Prostate gland (tissue), 2 donors: Measurements from ENCODE around the gene WDR31. TPM values are rescaled to one million over a fixed set of nuclear protein-coding genes. Genes with fewer than 3 reads are reported as not detected.

Source experiments
- DNase-seq: peaks from one replicate; pipeline ENCODE4 v3.0.0-alpha.2; 2019; ENCODE audit warnings: low spot score
- H3K27ac ChIP-seq, 2 donors: fragments of 200-600 bp; sonication (generic); 2 replicates each; pipeline ENCODE4 v1.5.1; 2017 to 2019
- H3K27me3 ChIP-seq: fragments of 200-600 bp; sonication (generic); replicated peaks from 2 replicates; pipeline ENCODE4 v1.5.1; 2019; ENCODE audit not compliant: insufficient read depth
- H3K36me3 ChIP-seq, 2 donors: fragments of 200-600 bp; sonication (generic); 1 replicate in 1 of 2; 2 replicates in 1 of 2; pipeline versions ENCODE4 v1.5.1 to v1.8.1; 2017 to 2019
- H3K4me1 ChIP-seq: fragments of 200-600 bp; sonication (generic); replicated peaks from 2 replicates; pipeline ENCODE4 v1.5.1; 2019
- H3K4me3 ChIP-seq, 2 donors: fragments of 200-600 bp; sonication (generic); 2 replicates each; pipeline ENCODE4 v1.5.1; 2017 to 2019
- H3K9me3 ChIP-seq: fragments of 200-600 bp; sonication (generic); 2 replicates; pipeline ENCODE4 v1.5.1; 2017
- CTCF ChIP-seq, 4 experiments: fragments of 200-600 bp in 2 of 4; fragments of 450-650 bp in 2 of 4; sonication (generic) in 2 of 4; IDR thresholded peaks; 1 replicate in 3 of 4; 2 replicates in 1 of 4; pipeline ENCODE4 v1.5.1; 2016 to 2019; ENCODE audit warnings: antibody characterized with exemption in 4 of 4, mild to moderate bottlenecking in 2 of 4, moderate library complexity in 2 of 4
- POLR2A ChIP-seq: fragments of 450-650 bp; IDR thresholded peaks from one replicate; pipeline ENCODE4 v1.6.1; 2016; ENCODE audit warnings: antibody characterized with exemption, mild to moderate bottlenecking
- POLR2AphosphoS5 ChIP-seq: sonication (generic); formaldehyde crosslinking; IDR thresholded peaks from one replicate; pipeline ENCODE4 v1.6.1; 2017; ENCODE audit warnings: antibody characterized with exemption
- WGBS: methylation state at CpG from one replicate; pipeline ENCODE4 v1.1.5; 2018; 5-methylcytosine and 5-hydroxymethylcytosine counted together
- intact Hi-C: fragments of 100-400 bp; cut with DNase I; formaldehyde crosslinking; loops from one replicate; pipeline ENCODE4 v1.14.2; 2022
- total RNA-seq, 2 donors: library from RNA; depleted of rRNA; stranded (reverse); fragments of >200 nt; gene quantifications; one replicate each; pipeline ENCODE4 v1.1.0, GENCODE V29; 2016

WDR31 gene
- total RNA-seq, 2 donors from 2014 or later, result 5.1 to 6.4 TPM

DNA sequence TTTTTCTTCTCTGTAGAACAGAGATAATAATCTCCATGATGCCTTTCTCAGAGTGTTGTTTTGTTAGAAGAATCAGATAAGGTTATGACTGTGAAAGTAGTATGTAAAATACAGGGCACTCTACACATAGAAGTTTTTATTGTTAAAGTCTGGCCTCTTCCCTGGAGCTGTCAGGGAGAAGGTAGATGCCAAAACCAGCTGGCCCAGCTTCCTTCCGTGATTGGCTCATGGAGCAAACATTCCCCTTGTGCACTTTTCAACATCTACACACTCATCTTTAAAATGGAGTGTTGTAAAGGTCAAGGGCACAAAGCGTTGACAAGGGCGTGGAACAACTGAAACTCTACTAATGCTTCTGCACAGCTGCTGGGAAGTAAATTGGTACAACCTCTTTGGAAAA lies 29.5 kb downstream of the WDR31 start:
- Histone ChIP-seq H3K36me3 (no peaks in the 10 kb centered on the region), H3K27ac (no peak overlapping the region), H3K9me3 (no peaks in the 10 kb centered on the region), H3K27me3 (no peaks in the 10 kb centered on the region), H3K4me1 (no peaks in the 10 kb centered on the region), H3K4me3 (no peak overlapping the region)
- no peak for TF ChIP-seq CTCF (IDR thresholded peaks at IDR 0.05)
- no peak for TF ChIP-seq POLR2A
- TF ChIP-seq POLR2AphosphoS5, result no peak
- intact Hi-C loops, result loop anchor here (10.0 kb wide), 1 partner anchor 94 kb away; the partner anchor contains the start of gene ALAD
- DNase-seq, result peak; percentile 8
- WGBS, result 49% methylated on average over 3 of the region's 3 CpGs

DNA sequence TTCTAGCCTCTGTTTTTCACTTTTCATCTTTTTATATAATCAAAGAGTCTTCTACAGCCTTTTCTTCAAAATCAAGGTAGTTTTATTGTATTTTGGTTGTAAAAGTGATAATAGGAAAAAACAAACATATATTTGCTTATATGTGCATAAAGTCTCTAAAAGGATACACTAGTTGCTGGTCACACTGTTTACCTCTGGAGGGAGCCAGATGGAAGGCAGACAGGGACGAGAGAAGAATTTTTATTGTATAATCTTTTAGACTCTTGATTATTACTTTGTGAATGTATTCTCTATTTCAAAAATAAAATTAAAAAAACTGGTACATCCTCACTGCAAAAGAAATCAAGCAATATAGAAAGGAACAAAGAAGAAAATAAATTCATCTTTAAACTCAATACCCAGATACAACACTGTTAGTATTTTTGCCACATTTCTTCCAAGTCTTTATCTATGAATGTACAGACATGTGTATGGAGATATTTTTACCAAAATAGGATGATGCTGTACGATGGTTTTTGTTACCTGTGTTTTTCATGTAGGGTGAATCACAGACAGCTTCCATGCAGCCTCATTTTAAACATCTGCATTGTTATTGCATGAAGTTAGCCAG lies 30.8 kb downstream of the WDR31 start:
- Histone ChIP-seq H3K9me3 (no peaks in the 10 kb centered on the region), H3K27ac (no peak overlapping the region), H3K4me1 (no peaks in the 10 kb centered on the region), H3K4me3 (no peak overlapping the region), H3K27me3 (no peaks in the 10 kb centered on the region), H3K36me3 (no peaks in the 10 kb centered on the region)
- intact Hi-C loops, result no loop called here
- 14% methylated on average over 2 of the region's 2 CpGs for WGBS
- DNase-seq, result peak; percentile 23
- peak in 3 of 4 experiments; percentile 35 to 67 (median 62) for TF ChIP-seq CTCF (IDR thresholded peaks at IDR 0.05)
- TF ChIP-seq POLR2A, result no peak
- TF ChIP-seq POLR2AphosphoS5, result peak; percentile 17

GRCh38 chr9:113307396-113307975 lies 32.6 kb downstream of the WDR31 start:
- H3K4me1 ChIP-seq, result no peaks in the 10 kb centered on the region
- H3K36me3 ChIP-seq, result no peaks in the 10 kb centered on the region
- no peak for DNase-seq
- intact Hi-C loops, result no loop called here
- H3K27me3 ChIP-seq, result no peaks in the 10 kb centered on the region
- WGBS, result 66% methylated on average over 8 of the region's 8 CpGs
- no peaks in the 10 kb centered on the region for H3K9me3 ChIP-seq
- TF ChIP-seq POLR2A (no peak), CTCF (IDR thresholded peaks at IDR 0.05) (no peak), POLR2AphosphoS5 (no peak)
- no peak overlapping the region for H3K4me3 ChIP-seq
- no peak overlapping the region for H3K27ac ChIP-seq

GRCh38 chr9:113306566-113306965 lies 33.5 kb downstream of the WDR31 start:
- 86% methylated on average over 1 of the region's 1 CpG for WGBS
- intact Hi-C loops, result no loop called here
- TF ChIP-seq POLR2A (no peak), POLR2AphosphoS5 (no peak)

GRCh38 chr9:113302792-113303418 lies 37.2 kb downstream of the WDR31 start, which contains the start of gene RNF183:
RNF183 (minus strand) TSS chr9:113303376; CDS start chr9:113298184, 5,192 bp downstream.
- no peaks in the 10 kb centered on the region for H3K4me1 ChIP-seq
- no peak for DNase-seq
- H3K9me3 ChIP-seq, result no peaks in the 10 kb centered on the region
- intact Hi-C loops, result no loop called here
- no peaks in the 10 kb centered on the region for H3K27me3 ChIP-seq
- H3K4me3 ChIP-seq, result no peak within 1 kb of the TSS
- TF ChIP-seq POLR2A (no peak), CTCF (IDR thresholded peaks at IDR 0.05) (no peak), POLR2AphosphoS5 (no peak)
- no peak within 1 kb of the TSS for H3K27ac ChIP-seq
- H3K36me3 ChIP-seq, result no peaks in the 10 kb centered on the region
- 54% methylated on average over 25 of the region's 25 CpGs for whole genome bisulfite sequencing

More at GRCh38 chr9:113306566-113306965, 33.5 kb downstream of the WDR31 start:
- Histone ChIP-seq H3K4me3 (no peak overlapping the region), H3K36me3 (no peaks in the 10 kb centered on the region), H3K27me3 (no peaks in the 10 kb centered on the region), H3K4me1 (no peaks in the 10 kb centered on the region), H3K27ac (no peak overlapping the region), H3K9me3 (no peaks in the 10 kb centered on the region)
- DNase-seq, result no peak
